ENCODE data around the gene ARF4. TPM values are rescaled to one million over a fixed set of nuclear protein-coding genes. Genes with fewer than 3 reads are reported as not detected.

ARF4 gene
- total and polyA plus RNA-seq, 9 donors = 95.2 to 243 (median 152) TPM

Other genes with a start within 250 kb of the ARF4 start
- gene DNAH12, start 53.0 kb downstream of the ARF4 start, total RNA-seq = 0.58 TPM
- under 1 TPM; 0.04 to 0.49 (median 0.26) TPM for gene DNAH12, start 53.0 kb downstream of the ARF4 start, polyA plus RNA-seq (ENCODE audit: insufficient read depth in 1 of 8, insufficient read length in 8 of 8, low replicate concordance in 1 of 8)
- gene PDE12, start 41.1 kb downstream of the ARF4 start, total RNA-seq = 6.6 TPM
- 1 to 10 TPM; 6.1 to 9.7 (median 7.4) TPM for gene PDE12, start 41.1 kb downstream of the ARF4 start, polyA plus RNA-seq (ENCODE audit: insufficient read depth in 1 of 8, insufficient read length in 8 of 8, low replicate concordance in 1 of 8)
- 15.0 TPM for gene DENND6A, start 95.7 kb upstream of the ARF4 start, total RNA-seq
- 10 to 100 TPM; 11.5 to 17.7 (median 13.5) TPM for gene DENND6A, start 95.7 kb upstream of the ARF4 start, polyA plus RNA-seq (ENCODE audit: insufficient read depth in 1 of 8, insufficient read length in 8 of 8, low replicate concordance in 1 of 8)
- gene SLMAP, start 159.0 kb upstream of the ARF4 start, total RNA-seq = 57.1 TPM
- gene SLMAP, start 159.0 kb upstream of the ARF4 start, polyA plus RNA-seq (ENCODE audit: insufficient read depth in 1 of 8, insufficient read length in 8 of 8, low replicate concordance in 1 of 8) = 10 to 100 TPM; 39.3 to 63.2 (median 44.9) TPM